Muscle of arm (tissue), 12 donors: ENCODE results near the gene LMAN2L. TPM values are rescaled to one million over a fixed set of nuclear protein-coding genes. Genes with fewer than 3 reads are reported as not detected.
"Not testable (repeated sequence)": the region's sequence is repeated elsewhere in the genome, so short reads cannot be mapped to it uniquely, and the experiment has no call there.

ENCODE experiments used
- DNase-seq: peaks from one replicate; pipeline ENCODE4 v3.0.0-alpha.2; 2013
- polyA plus RNA-seq, 12 donors: library from polyadenylated mRNA; unstranded; fragments of 120-200 nt; gene quantifications; one replicate each; pipeline ENCODE4 v1.2.1, GENCODE V29; 2013; ENCODE audit not compliant: insufficient read length in 12 of 12

Gene LMAN2L
- polyA plus RNA-seq, 12 donors, result 19.1 to 32.5 (median 26.8) TPM; not detected in 1

DNA sequence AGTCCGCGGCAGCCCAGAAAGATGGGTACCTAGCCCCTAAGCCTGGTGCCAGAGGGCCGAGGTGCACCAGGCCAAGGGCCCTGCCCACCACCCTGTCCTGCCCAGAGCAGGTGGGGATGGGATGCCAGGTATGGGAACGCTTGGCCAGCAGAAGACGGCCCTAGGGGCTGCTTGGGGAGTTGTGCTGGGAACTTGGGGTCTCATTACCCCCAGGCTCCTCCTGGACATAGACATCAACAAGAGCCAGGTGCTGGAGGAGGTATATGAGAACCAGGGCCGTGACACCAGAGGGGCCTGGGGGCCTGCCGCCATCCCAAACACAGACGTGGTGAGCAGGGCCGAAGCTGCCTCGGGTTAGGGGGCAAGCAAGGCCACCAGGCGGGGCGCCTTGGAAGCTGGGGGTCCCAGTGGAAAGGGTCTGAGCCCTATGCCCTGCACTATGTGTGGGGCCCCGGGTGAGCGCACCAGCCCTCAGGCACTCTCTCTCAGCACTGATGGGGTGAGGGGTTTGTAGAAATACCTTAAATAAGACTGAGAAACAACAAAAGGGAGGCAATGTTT lies 50.4 kb downstream of the LMAN2L start:
- no peak for DNase-seq

DNA sequence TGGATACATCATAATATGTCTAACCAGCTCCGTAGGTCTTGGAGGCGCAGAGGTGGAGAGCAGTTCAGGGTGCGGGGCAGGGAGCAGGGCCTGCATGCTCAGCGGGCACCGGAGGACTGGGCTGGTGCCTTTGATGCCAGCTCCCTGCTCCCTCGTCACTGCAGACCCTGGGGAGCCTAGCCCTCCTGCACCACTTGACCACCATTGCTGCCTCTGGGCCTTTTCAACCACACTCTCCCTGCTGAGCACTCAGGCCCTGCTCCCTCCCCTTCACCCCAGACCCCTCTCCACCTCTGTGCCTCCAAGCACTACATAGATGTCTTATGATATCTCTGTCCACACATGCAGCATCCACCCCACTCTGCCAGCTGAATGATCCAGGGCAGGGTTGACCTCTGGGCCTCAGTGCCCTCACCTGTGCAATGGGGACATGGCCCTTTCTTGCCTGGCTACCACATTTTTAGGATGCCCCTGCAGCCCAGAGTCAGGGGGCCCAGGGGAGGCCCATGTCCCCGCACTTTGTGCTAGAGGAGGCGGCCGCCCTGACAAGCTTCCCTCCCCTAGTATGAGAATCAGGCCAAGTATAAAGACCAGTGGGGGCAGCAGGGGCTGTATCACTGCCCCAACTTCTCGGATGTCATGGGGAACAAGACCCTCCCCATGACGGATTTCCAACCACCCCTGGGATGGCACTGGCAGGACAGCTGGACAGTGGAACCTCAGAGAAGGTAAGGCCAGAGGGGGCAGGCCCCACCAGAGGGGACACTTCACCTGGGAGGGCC lies 51.0 kb downstream of the LMAN2L start:
- no peak for DNase-seq

DNA sequence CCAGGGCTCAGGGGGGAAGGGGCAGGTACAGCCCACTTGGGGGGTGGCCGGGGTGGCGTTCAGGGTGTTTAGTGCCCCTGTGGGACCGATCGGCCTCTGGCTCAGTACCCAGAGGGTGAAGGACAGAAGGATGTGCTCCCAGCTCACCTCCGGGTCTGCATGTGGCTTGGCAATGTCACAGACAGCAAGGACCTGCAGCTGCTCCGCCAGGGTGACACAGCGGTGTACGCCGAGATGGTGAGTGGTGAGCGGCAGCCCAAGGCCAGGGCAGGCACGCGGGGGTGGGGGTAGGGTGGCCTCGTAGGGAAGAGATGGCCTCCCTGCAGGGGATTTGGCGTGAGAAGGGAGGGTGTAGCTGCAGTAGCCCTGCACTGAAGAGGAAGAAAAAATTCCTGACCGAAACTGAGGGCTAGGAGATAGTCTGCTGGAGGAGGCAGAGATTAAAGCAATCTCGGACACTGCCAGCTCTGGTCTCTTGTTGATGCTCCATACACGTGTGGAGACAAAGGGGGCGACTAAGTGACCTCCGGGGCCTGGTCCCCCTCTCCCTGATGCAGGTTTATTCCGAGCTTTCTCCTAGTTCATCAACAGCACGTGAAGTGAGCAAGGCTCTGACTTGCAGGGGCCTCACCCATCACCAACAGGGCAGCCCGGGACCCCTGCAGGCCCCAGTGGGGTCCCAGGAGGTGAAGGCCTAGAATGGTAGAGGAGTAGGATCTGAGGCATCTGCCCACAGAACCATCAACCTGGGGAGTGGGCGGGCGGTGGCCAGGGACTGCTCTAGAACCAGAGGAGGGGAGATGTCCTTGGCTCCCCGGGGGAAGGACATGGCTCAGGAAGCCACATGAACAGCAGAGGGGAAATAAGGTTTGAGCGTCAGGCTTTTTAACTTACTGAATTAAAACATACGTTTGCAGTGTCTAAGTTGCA lies 51.9 kb downstream of the LMAN2L start:
- DNase-seq, result no peak

DNA sequence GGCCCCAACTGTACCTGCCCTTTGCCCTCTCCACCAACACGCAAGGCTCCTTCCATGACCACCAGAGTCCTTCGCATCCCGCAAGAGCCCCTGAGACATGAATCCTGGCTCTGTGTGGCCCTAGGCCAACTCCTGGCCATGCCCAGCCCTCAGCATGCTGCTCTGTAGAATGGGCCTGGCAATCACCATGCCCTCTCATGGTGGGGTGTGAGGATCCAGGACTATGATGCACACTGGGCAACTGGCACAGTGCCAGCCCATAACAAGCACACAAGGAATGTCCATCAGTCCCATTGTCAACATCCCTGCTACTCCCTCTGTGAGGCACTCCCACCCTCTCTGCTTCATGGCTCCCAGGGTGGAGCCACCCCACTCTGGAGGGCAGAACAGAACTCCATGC lies 52.6 kb downstream of the LMAN2L start:
- DNase-seq, result no peak

DNA sequence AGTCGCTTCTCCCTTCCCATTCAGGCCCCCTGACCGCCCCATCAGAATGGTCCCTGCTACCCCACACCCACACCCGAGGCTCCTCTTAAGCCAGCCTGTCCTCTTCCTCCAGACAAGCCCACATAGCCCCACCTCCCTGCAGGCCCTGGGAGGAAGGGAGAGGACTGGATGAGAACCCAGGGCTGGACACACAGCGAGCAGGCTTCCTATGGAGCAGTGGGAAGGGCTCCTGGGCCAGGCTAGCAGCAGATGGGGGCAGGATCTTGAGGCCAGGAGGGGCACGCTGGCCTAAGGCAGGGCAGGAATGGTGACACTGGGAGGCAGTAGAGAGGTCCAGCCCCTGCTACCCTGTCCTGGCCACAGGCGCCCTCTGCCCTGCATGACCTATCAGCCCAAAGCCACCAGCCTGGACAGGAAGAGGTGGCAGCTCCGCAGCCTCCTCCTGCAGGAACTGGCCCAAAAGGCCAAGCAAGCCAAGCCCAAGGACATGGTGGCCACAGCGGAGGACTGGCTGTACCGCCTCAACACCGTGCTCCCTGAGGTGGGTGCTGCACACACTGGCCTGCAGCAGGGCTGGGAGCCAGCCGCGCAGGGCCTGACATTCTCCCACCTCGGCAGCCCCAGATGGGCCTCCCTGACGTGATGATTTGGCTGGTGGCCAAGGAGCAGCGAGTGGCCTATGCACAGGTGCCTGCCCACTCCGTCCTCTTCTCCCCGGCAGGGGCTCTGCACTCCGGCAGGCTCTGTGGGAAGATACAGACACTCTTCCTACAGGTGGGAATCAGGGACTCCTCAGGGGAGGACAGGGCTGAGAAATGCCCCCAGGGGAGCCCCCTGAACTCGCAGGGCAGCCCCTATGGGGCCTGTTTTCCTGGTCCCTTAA lies 54.0 kb downstream of the LMAN2L start:
- peak; percentile 17 for DNase-seq

DNA sequence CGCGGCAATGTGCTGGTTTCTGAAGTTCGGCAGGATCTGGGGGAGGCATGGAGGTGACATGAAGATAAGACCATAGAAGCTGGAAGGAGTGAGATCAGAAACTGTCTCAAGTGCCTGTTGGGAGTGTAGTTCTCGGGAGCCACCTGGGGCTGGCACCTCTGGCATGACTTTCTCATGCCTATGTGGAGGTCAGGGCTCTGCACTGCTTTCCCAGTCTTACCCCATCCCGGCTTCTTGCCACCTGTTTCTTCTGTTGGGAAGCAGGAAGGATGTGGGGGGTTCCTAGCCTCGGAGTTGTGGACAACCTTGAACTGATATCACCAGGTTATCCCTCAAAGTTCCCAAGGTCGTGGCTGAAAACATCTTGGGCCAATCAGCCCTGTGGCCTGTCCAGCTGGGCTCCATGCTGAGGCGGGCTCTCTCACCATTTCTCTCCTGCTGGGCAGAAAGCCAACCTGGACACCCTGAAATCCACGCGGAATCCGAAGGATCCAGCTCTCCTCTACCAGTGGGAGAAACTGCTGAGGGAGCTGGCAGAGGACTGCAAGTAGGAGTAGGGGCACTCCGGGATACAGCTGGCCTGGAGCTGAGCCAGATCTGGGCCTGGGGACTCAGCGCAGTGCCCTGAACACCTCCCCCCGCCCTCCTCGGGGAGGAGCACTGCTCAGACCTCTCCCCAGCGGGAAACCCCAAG lies 54.8 kb downstream of the LMAN2L start:
- peak; percentile 9 for DNase-seq

DNA sequence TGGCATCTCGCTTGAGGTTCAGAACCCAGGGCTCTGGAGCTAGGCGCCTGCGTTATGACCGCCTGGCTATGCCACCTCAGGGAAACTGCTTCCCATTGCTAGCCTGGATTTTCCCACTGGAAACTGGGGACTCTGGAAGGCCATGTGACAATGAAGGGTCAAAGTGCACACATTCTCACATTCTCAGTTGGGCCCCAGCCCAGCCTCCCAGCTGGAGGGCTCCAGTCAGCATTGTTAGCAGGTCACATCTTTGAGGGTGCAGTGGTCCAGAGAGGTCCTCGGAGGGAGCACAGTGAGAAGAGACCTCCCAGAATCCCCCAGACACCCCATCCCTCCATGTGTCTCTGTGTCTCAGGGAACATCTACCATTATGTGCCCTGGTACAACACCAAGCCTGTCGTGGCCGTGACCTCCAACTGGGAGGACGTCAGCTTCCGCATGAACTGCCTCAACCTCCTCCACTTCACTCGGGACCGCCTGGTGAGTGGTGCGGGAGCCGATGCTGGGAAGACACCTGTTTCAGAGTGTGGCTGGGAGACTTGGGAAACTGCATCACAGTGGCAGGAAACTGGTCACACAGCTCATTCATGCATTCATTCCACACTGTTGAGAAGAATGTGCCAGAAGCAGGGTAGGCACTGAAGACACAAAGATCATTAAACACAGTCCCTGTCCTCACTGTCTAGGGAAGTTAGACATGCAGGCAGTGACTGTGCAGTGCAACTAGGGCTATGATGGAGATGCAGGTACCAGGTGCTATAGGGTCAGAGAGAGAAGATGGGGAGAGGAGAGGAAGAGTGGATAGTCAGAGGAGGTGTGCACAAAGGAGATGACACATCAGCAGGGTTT lies 55.7 kb downstream of the LMAN2L start:
- DNase-seq, result no peak

DNA sequence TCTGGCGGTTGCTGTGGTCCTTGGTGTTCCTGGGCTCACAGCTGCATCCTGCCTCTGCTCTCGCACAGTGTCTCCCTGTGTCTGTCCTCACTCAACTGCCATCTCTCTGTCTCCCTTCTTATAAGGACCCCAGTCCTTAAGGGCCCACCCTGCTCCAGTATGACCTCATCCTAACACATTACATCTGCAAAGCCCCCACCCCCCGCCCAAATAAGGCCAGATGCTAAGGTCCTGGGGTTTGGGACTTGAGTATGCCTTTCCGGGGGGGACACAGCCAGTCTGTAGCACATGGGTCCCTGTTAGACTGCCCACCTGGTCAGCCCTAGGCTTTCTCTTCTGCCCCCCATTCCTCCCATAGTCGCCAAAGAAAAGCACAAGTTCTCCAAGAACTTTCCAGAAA lies 56.6 kb downstream of the LMAN2L start:
- DNase-seq, result no peak

DNA sequence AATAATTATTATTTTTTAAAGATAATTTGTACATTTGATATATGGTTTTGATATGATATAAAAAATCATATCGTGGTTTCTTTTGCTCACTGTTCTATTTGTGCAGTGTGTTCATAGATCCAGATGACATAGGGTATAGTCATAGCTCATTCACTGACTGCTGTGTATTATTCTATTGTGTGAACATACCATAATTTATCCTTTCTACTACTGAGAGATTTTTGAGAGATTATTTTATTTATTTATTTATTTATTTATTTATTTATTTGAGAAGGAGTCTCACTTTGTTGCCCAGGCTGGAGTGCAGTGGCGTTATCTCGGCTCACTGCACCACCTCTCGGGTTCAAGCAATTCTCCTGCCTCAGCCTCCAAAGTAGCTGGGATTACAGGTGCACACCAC lies 58.3 kb downstream of the LMAN2L start:
- no peak for DNase-seq

DNA sequence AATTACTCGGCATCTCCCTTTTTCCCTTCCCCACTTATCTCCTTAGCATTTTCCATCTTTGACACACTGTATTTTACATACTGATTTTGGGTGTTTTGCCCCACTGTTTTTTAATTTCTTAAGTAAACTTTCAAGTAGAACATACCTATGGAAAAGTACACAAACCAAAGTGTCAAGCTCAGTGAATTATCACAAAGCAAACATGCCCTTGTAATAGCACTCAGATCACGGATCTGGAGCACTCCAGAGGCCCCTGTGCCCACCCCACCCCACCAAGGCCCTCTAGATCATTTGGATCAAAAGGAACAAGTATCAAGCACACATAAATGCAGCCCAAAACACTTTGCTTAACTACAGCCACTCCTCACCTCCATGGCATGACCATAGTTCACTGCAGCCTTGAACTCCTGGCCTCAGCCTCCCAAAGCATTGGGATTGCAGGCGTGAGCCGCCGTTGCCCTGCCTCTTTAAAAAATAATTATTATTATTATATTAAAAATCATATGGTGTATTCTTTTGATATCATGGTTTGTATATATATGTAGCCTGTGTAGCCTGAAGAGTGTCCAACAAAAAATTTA lies 59.2 kb downstream of the LMAN2L start:
- DNase-seq, result no peak

DNA sequence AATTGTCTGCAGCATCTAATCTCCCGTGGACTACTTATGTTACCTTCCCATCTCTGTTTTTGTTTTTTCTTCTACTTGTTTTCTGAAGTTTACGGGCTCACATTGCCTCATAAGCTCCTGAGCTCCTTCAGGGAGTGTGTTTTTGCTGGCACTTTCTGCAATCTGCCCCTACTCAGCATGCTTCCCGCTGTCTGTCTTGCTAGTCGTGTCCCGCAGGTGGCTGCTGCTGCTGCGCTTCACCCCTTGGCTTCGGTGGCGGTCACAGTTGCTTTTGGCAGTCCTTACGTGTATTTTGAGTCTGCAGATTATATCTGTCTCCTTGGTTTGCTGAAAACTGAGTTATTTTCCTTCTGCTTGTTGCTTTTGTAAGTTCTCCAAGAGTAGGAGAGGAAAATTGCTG lies 60.0 kb downstream of the LMAN2L start:
- DNase-seq, result peak; percentile 9

DNA sequence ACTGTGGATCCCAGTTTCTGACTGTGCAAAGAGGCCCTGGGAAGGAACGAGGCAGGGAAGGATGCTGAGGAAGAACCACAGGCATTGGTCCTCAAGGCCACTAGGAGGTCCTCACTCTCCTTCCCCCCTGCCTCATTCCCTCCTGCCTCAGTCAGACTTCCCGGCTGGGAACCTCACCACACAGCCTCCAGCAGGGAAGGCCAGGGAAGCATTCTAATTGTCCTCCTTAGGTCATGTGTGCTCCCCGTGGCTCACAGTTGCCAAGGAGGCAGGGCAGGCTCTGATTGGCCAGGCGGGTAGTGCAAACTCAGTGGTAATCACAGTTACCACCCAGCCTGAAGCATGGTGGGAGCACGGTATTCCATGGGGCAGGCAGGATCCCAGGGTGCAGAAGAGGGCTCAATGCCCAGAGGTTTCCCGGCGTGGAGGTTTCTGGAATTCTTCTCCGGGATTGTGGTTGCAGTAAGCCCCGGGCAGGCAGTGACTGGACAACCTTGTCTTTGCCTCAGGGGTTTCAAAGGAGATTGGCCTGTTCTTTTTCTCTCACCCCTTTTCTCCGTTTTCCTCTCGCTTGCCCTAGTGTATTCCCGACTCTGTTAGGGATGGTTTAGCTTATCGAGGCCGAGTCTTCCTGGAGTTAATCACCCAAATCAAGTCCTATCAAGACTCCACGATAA lies 70.2 kb downstream of the LMAN2L start:
- DNase-seq, result no peak

DNA sequence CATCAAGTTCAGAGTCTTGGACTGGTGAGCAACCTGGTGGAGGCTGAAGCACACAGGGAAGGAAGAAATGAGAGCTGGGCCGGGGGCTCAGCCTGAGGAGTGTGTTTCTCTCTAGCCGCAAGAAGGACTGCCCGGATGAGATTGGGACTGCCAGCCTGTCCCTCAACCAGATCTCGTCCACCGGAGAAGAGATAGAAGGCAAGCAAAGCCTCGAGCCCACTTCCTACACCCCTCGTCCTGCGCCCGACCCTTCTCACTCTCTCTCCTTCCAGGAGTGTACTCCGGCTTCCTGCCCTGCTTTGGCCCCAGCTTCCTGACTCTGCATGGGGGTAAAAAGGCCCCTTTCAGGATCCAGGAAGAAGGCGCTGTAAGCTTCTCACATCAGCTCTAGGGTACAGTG lies 71.1 kb downstream of the LMAN2L start:
- DNase-seq, result no peak

DNA sequence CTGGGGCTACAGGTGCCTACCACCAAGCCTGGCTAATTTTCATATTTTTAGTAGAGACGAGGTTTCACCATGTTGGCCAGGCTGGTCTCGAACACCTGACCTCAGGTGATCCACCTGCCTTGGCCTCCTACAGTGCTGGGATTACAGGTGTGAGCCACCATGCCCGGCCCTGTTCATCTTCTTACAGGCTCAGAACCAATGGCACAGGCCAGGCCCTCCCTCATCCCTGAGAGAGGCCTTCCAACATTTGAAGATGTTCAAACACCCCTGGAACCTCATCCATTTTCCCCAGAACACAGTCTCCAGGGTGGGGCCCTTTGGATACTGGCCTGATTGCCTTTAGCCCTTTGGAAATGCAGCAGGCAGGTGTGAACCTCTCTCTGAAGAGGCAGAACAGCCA lies 74.1 kb downstream of the LMAN2L start:
- not testable (repeated sequence) for DNase-seq

DNA sequence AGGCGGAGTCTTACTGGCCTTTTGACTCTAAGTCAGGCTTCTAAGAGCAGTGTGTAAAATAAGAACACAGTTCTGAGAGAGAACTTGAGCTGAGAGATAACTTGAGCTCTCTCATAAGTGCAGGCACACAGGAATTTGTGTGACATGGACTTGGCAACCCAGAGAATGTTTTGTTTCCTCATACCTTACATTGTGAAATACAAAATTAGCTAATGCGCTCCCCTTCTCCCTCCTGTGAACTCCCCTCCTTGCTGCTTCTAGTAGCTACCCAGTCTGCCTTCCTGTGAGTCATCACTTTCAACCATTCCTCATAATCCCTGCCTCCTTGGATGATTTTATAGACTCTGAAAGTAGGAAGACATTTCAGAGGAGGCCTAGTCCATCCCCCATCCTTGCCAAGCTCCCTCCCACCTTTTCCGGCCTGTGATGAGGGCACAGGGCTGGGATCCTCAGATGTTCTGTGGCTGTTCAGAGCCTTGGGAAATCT lies 74.7 kb downstream of the LMAN2L start:
- DNase-seq, result no peak

DNA sequence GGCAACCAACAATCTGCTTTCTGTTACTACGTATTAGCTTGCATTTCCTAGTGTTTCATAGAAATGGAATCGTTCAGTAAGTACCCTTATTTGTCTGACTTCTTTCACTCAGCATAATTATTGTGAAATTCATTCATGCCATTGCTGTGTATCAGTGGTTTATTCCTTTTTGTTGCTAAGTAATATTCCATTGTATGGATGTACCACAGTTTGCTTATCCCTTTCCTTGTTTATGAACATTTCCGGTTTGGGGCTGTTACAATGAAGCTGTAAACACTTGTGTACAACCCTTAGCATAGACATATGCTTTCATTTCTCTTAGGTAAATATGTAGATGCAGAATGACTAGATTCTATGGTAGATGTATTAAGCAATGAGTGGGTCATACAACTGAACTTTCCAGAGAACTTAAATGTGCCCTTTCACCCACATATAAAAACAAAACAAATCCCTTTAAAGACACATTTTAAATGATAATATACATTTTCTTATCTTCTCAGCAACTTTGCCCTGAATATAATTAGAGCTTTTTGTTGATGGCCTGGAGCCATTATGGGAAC lies 75.4 kb downstream of the LMAN2L start:
- DNase-seq, result no peak

DNA sequence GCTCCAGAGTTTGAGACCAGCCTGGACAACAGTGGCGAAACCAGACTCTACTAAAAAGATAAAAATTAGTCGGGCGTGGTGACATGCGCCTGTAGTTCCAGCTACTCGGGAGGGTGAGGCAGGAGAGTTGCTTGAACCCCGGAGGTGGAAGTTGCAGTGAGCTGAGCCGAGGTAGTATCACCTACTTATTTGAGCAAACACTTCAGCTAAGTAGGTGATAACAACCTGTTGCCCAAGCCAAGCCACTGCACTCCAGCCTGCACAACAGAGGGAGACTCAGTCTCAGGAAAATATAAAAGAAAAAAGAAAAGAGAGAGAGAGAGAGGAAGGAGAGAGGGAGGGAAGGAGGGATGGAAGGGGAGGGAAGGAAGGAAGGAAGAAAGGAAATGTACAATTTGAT lies 76.0 kb downstream of the LMAN2L start:
- DNase-seq, result no peak

DNA sequence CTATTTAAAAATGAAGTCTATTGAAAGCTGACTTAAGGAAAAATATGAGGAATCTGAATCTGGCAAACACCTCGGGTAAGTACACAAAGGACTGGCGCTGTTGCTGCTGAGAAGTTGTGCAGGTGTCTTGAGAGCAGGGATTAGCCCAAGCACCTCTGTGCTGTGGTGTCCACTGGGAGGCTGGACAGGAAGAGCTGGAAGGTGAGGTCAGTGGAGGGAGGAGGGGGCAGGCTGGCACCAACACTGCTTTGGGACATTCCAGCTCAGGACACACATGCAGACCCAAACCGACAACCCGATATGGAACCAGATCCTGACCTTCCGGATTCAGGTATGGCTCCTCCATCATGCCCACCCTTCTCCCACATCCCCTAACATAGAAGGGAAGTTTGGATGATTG lies 76.7 kb downstream of the LMAN2L start:
- no peak for DNase-seq

DNA sequence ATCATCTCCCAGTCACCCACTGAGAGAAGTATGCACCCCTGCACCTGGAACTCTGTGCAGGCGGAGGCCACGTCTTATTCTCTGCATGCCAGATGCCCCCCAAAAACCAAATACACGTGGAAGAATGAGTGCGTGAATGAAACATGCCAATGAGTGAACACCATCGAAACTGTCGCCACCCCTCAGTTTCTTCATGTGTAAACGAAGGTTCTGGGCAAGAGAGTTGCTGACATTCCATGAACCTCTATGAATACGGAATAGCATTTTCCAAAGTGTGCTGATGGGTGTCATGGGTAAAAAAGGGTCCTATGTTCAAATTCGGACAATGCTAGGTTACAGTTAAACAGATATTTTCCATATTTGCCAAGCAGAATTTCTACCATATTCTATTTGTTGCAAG lies 77.5 kb downstream of the LMAN2L start:
- DNase-seq, result no peak
